Ishikawa (cell line): ENCODE results near the gene SMARCA4.

Experiments used
- CEBPB ChIP-seq: IDR thresholded peaks from 2 replicates; pipeline ENCODE4 v1.6.1; 2012
- CREB1 ChIP-seq: IDR thresholded peaks from 2 replicates; pipeline ENCODE4 v1.6.1; 2012; ENCODE audit warnings: low read depth
- EGR1 ChIP-seq: IDR thresholded peaks from 2 replicates; pipeline ENCODE4 v1.6.1; 2012
- EP300 ChIP-seq: IDR thresholded peaks from 2 replicates; pipeline ENCODE4 v1.6.1; 2012; ENCODE audit warnings: borderline replicate concordance
- FOXM1 ChIP-seq: IDR thresholded peaks from 2 replicates; pipeline ENCODE4 v1.6.1; 2012; ENCODE audit warnings: low read depth, borderline replicate concordance
- NFIC ChIP-seq: IDR thresholded peaks from 2 replicates; pipeline ENCODE4 v1.6.1; 2012
- RAD21 ChIP-seq: IDR thresholded peaks from 2 replicates; pipeline ENCODE4 v1.6.1; 2012; ENCODE audit warnings: low read depth
- TAF1 ChIP-seq: IDR thresholded peaks from 2 replicates; pipeline ENCODE4 v1.6.1; 2012; ENCODE audit warnings: low read depth, mild to moderate bottlenecking
- TCF12 ChIP-seq: IDR thresholded peaks from 2 replicates; pipeline ENCODE4 v1.6.1; 2012; ENCODE audit warnings: low read depth
- TEAD4 ChIP-seq: IDR thresholded peaks from 2 replicates; pipeline ENCODE4 v1.6.1; 2012
- YY1 ChIP-seq: IDR thresholded peaks from 2 replicates; pipeline ENCODE4 v1.6.1; 2012; ENCODE audit warnings: low read depth
- ZBTB7A ChIP-seq: IDR thresholded peaks from 2 replicates; pipeline ENCODE4 v1.6.1; 2012; ENCODE audit warnings: low read depth
- TF ChIP-seq, protein P1 (sequence below): IDR thresholded peaks from 2 replicates; pipeline ENCODE4 v1.6.1; 2012; ENCODE audit warnings: low read depth, mild to moderate bottlenecking
- TF ChIP-seq, protein P2 (sequence below): IDR thresholded peaks from 2 replicates; pipeline ENCODE4 v1.6.1; 2012
- TF ChIP-seq, protein P3 (sequence below): IDR thresholded peaks from 2 replicates; pipeline ENCODE4 v1.6.1; 2012

SMARCA4 gene

DNA sequence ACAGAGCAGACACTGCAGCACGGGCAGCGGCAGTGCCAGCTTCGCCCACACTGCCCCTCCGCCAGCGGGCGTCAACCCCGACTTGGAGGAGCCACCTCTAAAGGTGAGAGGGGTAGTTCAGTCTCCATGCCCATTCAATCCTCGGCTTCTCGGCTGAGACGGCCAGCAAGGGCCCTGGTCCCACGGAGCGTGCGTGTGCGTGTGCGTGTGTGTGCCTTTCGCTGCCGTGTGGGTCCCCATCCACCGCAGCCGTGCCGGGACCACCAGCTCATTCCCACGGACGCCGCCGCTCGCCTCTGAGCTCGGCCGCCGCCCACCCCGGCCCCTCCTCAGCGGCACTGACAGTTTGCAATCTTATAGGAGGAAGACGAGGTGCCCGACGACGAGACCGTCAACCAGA, 72.9 kb downstream of the SMARCA4 start:
- no peak for TF ChIP-seq YY1

DNA sequence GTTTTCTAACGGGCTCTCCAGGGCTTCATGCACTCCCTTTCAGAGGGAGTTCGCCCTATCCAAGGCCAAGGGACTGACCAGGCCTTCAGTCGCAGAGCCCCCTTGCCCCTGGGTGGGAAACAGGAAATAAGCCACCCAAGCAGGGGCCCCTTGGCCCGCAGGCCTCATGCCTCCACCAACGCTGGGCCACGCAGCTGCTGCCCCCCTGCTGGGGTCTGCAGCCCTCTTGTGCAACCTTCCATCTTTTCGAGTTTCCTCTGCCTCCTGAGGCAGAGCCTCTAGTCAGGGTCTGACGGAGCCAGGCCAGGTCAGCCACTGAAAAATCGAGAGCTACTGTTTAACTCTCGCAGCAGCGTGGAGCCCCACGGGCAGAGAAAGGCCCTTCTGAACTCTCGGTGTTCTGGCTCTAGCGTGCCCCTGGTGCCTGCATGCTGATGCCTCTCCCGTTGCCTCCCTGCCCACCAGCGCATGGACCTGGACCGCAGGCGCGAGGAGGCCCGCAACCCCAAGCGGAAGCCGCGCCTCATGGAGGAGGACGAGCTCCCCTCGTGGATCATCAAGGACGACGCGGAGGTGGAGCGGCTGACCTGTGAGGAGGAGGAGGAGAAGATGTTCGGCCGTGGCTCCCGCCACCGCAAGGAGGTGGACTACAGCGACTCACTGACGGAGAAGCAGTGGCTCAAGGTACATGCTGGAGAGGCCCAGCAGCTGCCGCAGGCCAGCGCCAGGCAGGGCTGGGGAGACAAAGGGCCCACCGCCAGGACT, 73.8 kb downstream of the SMARCA4 start:
- no peak for TF ChIP-seq ZBTB7A
- TF ChIP-seq, protein P1, sequence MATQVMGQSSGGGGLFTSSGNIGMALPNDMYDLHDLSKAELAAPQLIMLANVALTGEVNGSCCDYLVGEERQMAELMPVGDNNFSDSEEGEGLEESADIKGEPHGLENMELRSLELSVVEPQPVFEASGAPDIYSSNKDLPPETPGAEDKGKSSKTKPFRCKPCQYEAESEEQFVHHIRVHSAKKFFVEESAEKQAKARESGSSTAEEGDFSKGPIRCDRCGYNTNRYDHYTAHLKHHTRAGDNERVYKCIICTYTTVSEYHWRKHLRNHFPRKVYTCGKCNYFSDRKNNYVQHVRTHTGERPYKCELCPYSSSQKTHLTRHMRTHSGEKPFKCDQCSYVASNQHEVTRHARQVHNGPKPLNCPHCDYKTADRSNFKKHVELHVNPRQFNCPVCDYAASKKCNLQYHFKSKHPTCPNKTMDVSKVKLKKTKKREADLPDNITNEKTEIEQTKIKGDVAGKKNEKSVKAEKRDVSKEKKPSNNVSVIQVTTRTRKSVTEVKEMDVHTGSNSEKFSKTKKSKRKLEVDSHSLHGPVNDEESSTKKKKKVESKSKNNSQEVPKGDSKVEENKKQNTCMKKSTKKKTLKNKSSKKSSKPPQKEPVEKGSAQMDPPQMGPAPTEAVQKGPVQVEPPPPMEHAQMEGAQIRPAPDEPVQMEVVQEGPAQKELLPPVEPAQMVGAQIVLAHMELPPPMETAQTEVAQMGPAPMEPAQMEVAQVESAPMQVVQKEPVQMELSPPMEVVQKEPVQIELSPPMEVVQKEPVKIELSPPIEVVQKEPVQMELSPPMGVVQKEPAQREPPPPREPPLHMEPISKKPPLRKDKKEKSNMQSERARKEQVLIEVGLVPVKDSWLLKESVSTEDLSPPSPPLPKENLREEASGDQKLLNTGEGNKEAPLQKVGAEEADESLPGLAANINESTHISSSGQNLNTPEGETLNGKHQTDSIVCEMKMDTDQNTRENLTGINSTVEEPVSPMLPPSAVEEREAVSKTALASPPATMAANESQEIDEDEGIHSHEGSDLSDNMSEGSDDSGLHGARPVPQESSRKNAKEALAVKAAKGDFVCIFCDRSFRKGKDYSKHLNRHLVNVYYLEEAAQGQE: no peak
- no peak for TF ChIP-seq CREB1
- TF ChIP-seq YY1: no peak

DNA sequence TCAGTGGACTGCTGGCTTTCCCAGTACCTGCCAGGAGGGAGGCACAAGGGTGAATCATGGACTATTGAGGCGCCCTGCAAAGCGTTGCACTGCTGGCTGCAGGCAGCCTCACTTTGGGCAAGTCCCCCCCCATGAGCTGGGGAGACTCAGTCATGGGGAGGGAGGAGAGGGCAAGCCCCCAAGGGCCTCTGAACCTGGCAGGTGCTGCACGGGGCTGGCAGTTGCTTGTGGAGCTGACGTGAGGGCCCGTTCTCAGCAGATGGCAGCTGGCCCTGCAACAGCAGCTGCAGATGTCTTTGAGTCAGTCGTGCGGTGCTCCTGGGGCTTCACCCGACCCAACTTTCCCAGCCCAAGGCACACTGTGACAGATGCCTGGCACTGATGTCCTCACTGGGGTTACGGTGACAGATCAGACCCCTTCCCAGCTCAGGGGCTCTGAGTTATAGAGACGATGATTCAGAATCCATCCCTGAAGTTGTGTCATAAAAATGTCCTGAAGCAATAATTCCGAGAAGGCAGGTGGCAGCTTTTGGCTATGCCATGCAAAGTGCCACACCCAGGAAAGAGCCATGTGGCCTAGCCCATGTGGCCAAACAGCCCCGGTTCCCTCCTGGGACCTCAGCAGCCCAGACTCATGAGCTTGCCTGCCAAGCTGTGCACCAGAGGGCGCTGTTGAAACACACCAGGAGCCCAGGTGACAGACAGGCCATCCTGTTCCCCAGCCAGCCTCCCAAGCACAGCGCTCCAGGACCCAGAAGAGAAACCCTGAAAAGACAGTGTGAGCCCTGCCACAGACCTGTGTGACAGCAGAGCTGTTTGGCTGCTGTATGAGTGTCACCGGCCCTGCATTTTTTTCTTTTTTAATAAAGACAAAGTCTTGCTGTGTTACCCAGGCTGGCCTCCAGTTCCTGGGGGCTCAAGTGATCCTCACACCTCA, 74.9 kb downstream of the SMARCA4 start:
- TF ChIP-seq FOXM1: no peak
- no peak for TF ChIP-seq EGR1
- no peak for TF ChIP-seq YY1
- TF ChIP-seq, protein P2, sequence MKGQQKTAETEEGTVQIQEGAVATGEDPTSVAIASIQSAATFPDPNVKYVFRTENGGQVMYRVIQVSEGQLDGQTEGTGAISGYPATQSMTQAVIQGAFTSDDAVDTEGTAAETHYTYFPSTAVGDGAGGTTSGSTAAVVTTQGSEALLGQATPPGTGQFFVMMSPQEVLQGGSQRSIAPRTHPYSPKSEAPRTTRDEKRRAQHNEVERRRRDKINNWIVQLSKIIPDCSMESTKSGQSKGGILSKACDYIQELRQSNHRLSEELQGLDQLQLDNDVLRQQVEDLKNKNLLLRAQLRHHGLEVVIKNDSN: peak; percentile 82
- no peak for TF ChIP-seq ZBTB7A
- no peak for TF ChIP-seq TAF1
- TF ChIP-seq EP300: no peak
- TF ChIP-seq CEBPB: no peak
- TF ChIP-seq, protein P3, sequence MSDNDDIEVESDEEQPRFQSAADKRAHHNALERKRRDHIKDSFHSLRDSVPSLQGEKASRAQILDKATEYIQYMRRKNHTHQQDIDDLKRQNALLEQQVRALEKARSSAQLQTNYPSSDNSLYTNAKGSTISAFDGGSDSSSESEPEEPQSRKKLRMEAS: peak; percentile 84
- TF ChIP-seq CREB1: no peak
- no peak for TF ChIP-seq TEAD4
- no peak for TF ChIP-seq NFIC
- TF ChIP-seq RAD21: peak; percentile 93
- no peak for TF ChIP-seq TCF12
- TF ChIP-seq, protein P1: no peak

DNA sequence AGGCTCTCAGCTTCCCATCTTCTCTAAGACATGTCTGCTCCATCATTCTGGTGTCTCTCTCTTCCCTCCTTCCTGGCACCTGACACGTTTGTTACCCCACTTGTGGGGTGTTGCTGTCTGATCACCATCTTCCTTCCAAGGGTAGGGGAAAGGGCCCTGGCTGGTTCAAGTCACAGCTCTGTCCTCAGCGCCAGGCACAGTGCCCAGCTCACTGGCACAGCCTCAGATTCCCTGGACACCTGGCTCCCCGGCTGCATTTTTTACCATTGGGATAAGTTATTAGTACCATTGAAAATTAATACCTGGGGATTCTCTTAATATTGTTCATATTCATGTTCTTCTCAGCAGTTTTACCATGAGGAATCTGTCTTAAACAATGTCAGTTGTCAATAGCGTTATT, 77.7 kb downstream of the SMARCA4 start:
- TF ChIP-seq, protein P2: no peak
- TF ChIP-seq RAD21 (no peak), TAF1 (no peak), CEBPB (no peak)
- TF ChIP-seq, protein P3: no peak

DNA sequence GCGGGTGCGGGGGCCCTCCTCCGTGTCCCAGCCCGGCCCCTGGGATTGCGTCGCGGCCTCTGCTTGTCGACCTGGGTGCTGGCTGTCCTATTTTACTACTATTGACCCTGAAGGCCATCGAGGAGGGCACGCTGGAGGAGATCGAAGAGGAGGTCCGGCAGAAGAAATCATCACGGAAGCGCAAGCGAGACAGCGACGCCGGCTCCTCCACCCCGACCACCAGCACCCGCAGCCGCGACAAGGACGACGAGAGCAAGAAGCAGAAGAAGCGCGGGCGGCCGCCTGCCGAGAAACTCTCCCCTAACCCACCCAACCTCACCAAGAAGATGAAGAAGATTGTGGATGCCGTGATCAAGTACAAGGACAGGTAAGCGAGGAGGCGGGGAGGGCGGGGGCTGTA, 80.4 kb downstream of the SMARCA4 start:
- no peak for TF ChIP-seq TEAD4
- no peak for TF ChIP-seq YY1
- TF ChIP-seq, protein P1: no peak
- TF ChIP-seq NFIC: no peak
- no peak for TF ChIP-seq RAD21
- no peak for TF ChIP-seq TCF12
